ENCODE measurements around the gene TWIST1. TPM values are rescaled to one million over a fixed set of nuclear protein-coding genes. Genes with fewer than 3 reads are reported as not detected.

TWIST1 gene
- total RNA-seq, 1 experiment from 2014 or later: 15.7 TPM

DNA sequence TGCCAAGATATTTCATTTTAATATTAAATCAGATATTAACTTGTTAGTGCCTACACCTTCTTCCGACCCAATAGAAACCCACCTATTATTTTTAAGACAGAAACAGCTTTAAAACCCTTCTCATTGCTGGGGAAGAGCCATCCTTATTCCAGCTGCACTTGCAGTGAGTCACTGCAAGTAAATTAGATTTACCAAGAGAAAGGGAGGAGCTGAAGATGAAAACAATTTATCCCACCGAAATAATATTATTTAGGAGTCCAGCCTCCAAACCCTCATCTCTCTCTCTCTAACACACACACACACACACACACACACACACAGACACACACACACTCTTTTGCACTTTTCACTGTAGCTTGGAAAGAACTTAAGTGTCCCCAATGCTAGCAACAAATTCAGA is 26.9 kb downstream of the TWIST1 start:
- no peak for ATAC-seq
- TF ChIP-seq EZH2phosphoT487 (IDR thresholded peaks at IDR 0.05; ENCODE audit: borderline replicate concordance, low read length) (no peak), CTCF (conservative IDR thresholded peaks at IDR 0.05; ENCODE audit: low read depth, low read length) (no peak), EZH2 (IDR thresholded peaks at IDR 0.05; ENCODE audit: low read length, unreplicated experiment) (no peak)

GRCh38 chr7:19089797-19090196 is 27.6 kb downstream of the TWIST1 start:
- H3K27ac ChIP-seq (ENCODE audit: low read length): no peak overlapping the region
- no peak overlapping the region for H3K4me3 ChIP-seq (ENCODE audit: low read length)
- BruUV-seq (replicated peaks): no TSS peak
- no peaks in the 10 kb centered on the region for H3K9me2 ChIP-seq (replicated peaks; ENCODE audit: low read length)
- TF ChIP-seq EZH2phosphoT487 (IDR thresholded peaks at IDR 0.05; ENCODE audit: borderline replicate concordance, low read length): no peak
- TF ChIP-seq EZH2 (IDR thresholded peaks at IDR 0.05; ENCODE audit: low read length, unreplicated experiment): no peak
- TF ChIP-seq CTCF (conservative IDR thresholded peaks at IDR 0.05; ENCODE audit: low read depth, low read length): no peak
- H3F3A ChIP-seq (ENCODE audit: low read length, unreplicated experiment): no peaks in the 10 kb centered on the region
- no peak for ATAC-seq
- ChIA-PET CTCF (no interaction called here), POLR2A (ENCODE audit: unreplicated experiment) (no interaction called here)
- no peak overlapping the region for H2AFZ ChIP-seq (ENCODE audit: low read length)
- no peaks in the 10 kb centered on the region for H3K27me3 ChIP-seq (ENCODE audit: low read length)
- no peak for DNase-seq
- no peaks in the 10 kb centered on the region for H3K4me1 ChIP-seq (ENCODE audit: insufficient read depth, low read length)
- no peak overlapping the region for H3K4me2 ChIP-seq (ENCODE audit: low read length)
- no peaks in the 10 kb centered on the region for H3K36me3 ChIP-seq (ENCODE audit: low read depth, low read length)
- no peaks in the 10 kb centered on the region for H4K20me1 ChIP-seq (ENCODE audit: low read length)
- intact Hi-C loops (cut with micrococcal nuclease): no loop called here
- H3K79me2 ChIP-seq (ENCODE audit: low read length): no peaks in the 10 kb centered on the region
- no peaks in the 10 kb centered on the region for H3K9me3 ChIP-seq (ENCODE audit: low read length)
- no peak overlapping the region for H3K9ac ChIP-seq (ENCODE audit: low read length)

More for the DNA sequence above, 26.9 kb downstream of the TWIST1 start:
- H3K4me1 ChIP-seq (ENCODE audit: insufficient read depth, low read length): no peaks in the 10 kb centered on the region
- intact Hi-C loops (cut with micrococcal nuclease): no loop called here
- no peaks in the 10 kb centered on the region for H3F3A ChIP-seq (ENCODE audit: low read length, unreplicated experiment)
- no peaks in the 10 kb centered on the region for H4K20me1 ChIP-seq (ENCODE audit: low read length)
- H2AFZ ChIP-seq (ENCODE audit: low read length): no peak overlapping the region
- H3K36me3 ChIP-seq (ENCODE audit: low read depth, low read length): no peaks in the 10 kb centered on the region
- H3K27ac ChIP-seq (ENCODE audit: low read length): no peak overlapping the region
- POLR2A ChIA-PET (ENCODE audit: unreplicated experiment): interaction anchor here (0.7 kb wide), 1 partner anchor 531 kb away, joined by 5 read pairs; no protein-coding TSS in a partner anchor
- no peaks in the 10 kb centered on the region for H3K9me3 ChIP-seq (ENCODE audit: low read length)
- CTCF ChIA-PET: no interaction called here
- no peak overlapping the region for H3K9ac ChIP-seq (ENCODE audit: low read length)
- H3K9me2 ChIP-seq (replicated peaks; ENCODE audit: low read length): no peaks in the 10 kb centered on the region
- no peaks in the 10 kb centered on the region for H3K27me3 ChIP-seq (ENCODE audit: low read length)
- no TSS peak for BruUV-seq (replicated peaks)
- no peak for DNase-seq
- H3K4me3 ChIP-seq (ENCODE audit: low read length): no peak overlapping the region
- H3K79me2 ChIP-seq (ENCODE audit: low read length): no peaks in the 10 kb centered on the region
- H3K4me2 ChIP-seq (ENCODE audit: low read length): no peak overlapping the region

GRCh38 chr7:19089378-19089777 is 28.1 kb downstream of the TWIST1 start:
- Histone ChIP-seq H3K36me3 (ENCODE audit: low read depth, low read length) (no peaks in the 10 kb centered on the region), H3K4me1 (ENCODE audit: insufficient read depth, low read length) (no peaks in the 10 kb centered on the region), H3K9ac (ENCODE audit: low read length) (no peak overlapping the region), H3K79me2 (ENCODE audit: low read length) (no peaks in the 10 kb centered on the region), H3K9me3 (ENCODE audit: low read length) (no peaks in the 10 kb centered on the region), H3K9me2 (replicated peaks; ENCODE audit: low read length) (no peaks in the 10 kb centered on the region), H3K4me3 (ENCODE audit: low read length) (no peak overlapping the region), H4K20me1 (ENCODE audit: low read length) (no peaks in the 10 kb centered on the region), H2AFZ (ENCODE audit: low read length) (no peak overlapping the region), H3K27ac (ENCODE audit: low read length) (no peak overlapping the region), H3K4me2 (ENCODE audit: low read length) (no peak overlapping the region), H3F3A (ENCODE audit: low read length, unreplicated experiment) (no peaks in the 10 kb centered on the region), H3K27me3 (ENCODE audit: low read length) (no peaks in the 10 kb centered on the region)
- BruUV-seq (replicated peaks): no TSS peak
- DNase-seq (no peak), ATAC-seq (no peak)
- intact Hi-C loops (cut with micrococcal nuclease): no loop called here
- ChIA-PET CTCF (no interaction called here), POLR2A (ENCODE audit: unreplicated experiment) (no interaction called here)
- TF ChIP-seq EZH2 (IDR thresholded peaks at IDR 0.05; ENCODE audit: low read length, unreplicated experiment) (no peak), EZH2phosphoT487 (IDR thresholded peaks at IDR 0.05; ENCODE audit: borderline replicate concordance, low read length) (no peak), CTCF (conservative IDR thresholded peaks at IDR 0.05; ENCODE audit: low read depth, low read length) (no peak)

Measured in PC-3 (cell line).